Measurements from ENCODE around the gene TRIM24.
A peak's percentile ranks its signal among the peaks of the same experiment; 100 is the strongest.

The TRIM24 gene

GRCh38 chr7:138468244-138469123 lies 8.4 kb downstream of the TRIM24 start:
- H3K4me1 Mint-ChIP-seq = peaks cover 25% of the 10 kb centered on the region
- DNase-seq = no peak
- H3K27me3 Mint-ChIP-seq (ENCODE audit: low read depth, poor library complexity) = no peaks in the 10 kb centered on the region
- H3K4me3 Mint-ChIP-seq = no peak overlapping the region
- TF ChIP-seq, protein P1, sequence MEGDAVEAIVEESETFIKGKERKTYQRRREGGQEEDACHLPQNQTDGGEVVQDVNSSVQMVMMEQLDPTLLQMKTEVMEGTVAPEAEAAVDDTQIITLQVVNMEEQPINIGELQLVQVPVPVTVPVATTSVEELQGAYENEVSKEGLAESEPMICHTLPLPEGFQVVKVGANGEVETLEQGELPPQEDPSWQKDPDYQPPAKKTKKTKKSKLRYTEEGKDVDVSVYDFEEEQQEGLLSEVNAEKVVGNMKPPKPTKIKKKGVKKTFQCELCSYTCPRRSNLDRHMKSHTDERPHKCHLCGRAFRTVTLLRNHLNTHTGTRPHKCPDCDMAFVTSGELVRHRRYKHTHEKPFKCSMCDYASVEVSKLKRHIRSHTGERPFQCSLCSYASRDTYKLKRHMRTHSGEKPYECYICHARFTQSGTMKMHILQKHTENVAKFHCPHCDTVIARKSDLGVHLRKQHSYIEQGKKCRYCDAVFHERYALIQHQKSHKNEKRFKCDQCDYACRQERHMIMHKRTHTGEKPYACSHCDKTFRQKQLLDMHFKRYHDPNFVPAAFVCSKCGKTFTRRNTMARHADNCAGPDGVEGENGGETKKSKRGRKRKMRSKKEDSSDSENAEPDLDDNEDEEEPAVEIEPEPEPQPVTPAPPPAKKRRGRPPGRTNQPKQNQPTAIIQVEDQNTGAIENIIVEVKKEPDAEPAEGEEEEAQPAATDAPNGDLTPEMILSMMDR (IDR thresholded peaks at IDR 0.05) = no peak
- H3K9me3 Mint-ChIP-seq = peaks cover 69% of the 10 kb centered on the region
- H3K36me3 Mint-ChIP-seq (ENCODE audit: low read depth) = peaks cover 79% of the 10 kb centered on the region
- no peak overlapping the region for H3K27ac Mint-ChIP-seq

- Mint-ChIP-seq H3K36me3 (ENCODE audit: low read depth) (peaks cover 76% of the 10 kb centered on the region), H3K4me3 (no peak overlapping the region), H3K27me3 (ENCODE audit: low read depth, poor library complexity) (no peaks in the 10 kb centered on the region), H3K4me1 (peaks cover 17% of the 10 kb centered on the region), H3K27ac (no peak overlapping the region), H3K9me3 (peaks cover 60% of the 10 kb centered on the region)
- TF ChIP-seq, protein P1 (IDR thresholded peaks at IDR 0.05) = no peak
- no peak for DNase-seq
Measured at GRCh38 chr7:138470391-138471157, 10.5 kb downstream of the TRIM24 start.

DNA sequence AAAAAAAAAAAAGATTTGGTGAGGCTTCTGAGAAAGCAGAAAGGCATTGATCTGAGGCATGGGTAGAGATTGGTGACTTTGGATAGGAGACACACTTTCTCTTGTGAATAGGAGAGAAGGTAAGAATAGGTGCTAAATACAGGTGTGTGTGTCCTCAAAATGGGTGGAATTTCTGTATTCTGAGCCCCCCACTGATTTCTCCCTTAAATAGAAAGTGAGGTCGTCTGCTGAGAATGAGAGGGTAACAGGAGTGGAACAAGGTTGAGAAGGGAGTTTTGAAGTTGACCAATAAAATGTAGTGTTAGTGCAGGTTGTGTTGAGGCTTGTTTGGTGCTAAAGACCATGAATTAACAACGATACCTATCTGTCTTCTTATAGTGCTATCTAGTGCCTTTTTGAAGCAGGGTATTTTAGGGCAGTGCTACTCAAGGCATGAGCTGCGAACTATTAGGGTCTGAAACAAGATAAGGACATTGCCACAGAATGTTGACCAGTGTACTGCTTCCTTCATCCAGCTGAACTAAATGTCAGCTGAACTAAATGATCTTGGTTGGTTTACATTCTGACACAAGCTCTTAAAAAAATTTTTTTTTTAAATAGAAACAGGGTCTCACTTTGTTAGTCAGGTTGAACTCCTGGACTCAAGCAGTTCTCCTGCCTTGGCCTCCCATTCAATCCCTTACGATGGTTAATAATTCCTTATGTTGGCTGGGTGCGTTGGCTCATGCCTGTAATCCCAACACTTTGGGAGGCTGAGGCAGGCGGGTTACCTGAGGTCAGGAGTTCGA lies 12.4 kb downstream of the TRIM24 start:
- TF ChIP-seq, protein P1 (IDR thresholded peaks at IDR 0.05) = no peak
- Mint-ChIP-seq H3K36me3 (ENCODE audit: low read depth) (peaks cover 57% of the 10 kb centered on the region), H3K9me3 (peaks cover 45% of the 10 kb centered on the region), H3K4me3 (no peak overlapping the region), H3K4me1 (peaks cover 12% of the 10 kb centered on the region), H3K27me3 (ENCODE audit: low read depth, poor library complexity) (no peaks in the 10 kb centered on the region), H3K27ac (no peak overlapping the region)
- no peak for DNase-seq

DNA sequence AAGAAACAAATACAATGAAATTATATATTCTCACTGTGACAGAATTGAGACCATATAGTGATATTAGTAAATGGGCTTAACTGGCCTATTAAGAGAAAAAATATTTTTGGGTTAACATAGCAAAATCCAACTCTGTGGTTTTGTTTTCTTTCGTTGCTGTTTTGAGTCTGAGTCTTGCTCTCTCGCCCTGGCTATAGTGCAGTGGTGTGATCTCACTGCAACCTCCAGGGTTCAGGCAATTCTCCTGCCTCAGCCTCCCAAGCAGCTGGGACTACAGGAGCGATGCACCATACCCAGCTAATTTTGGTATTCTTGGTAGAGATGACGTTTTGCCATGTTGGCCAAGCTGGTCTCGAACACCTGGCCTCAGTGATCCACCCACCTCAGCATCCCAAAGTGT lies 15.3 kb downstream of the TRIM24 start:
- Mint-ChIP-seq H3K27ac (no peak overlapping the region), H3K9me3 (peaks cover 25% of the 10 kb centered on the region), H3K36me3 (ENCODE audit: low read depth) (peaks cover 41% of the 10 kb centered on the region), H3K4me3 (no peak overlapping the region), H3K4me1 (peaks cover 8% of the 10 kb centered on the region), H3K27me3 (ENCODE audit: low read depth, poor library complexity) (no peaks in the 10 kb centered on the region)
- TF ChIP-seq, protein P1 (IDR thresholded peaks at IDR 0.05) = no peak
- no peak for DNase-seq

DNA sequence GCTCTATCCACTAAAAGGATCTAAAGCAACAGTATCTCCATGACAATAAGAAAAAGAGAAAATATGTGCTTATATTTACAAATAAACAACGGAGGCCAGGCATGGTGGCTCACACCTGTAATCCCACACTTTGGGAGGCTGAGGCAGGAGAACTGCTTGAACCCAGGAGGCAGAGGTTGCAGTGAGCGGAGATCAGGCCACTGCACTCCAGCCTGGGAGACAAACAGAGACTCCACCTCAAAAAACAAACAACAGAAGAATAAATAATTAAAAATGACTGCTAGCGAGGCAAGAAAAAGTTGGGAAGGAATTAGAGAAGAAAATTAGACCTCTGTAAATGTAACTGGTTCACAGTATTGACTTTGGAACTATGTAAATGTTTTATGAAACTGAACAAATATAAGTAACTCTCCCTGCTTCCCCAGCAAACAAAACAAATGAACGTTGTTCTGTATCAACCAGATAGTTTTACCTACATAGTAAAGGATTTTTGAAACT lies 17.1 kb downstream of the TRIM24 start:
- H3K4me3 Mint-ChIP-seq = no peak overlapping the region
- H3K4me1 Mint-ChIP-seq = peaks cover 3% of the 10 kb centered on the region
- H3K27ac Mint-ChIP-seq = peak overlapping the region; percentile 60
- no peaks in the 10 kb centered on the region for H3K27me3 Mint-ChIP-seq (ENCODE audit: low read depth, poor library complexity)
- H3K9me3 Mint-ChIP-seq = peaks cover 23% of the 10 kb centered on the region
- H3K36me3 Mint-ChIP-seq (ENCODE audit: low read depth) = peaks cover 44% of the 10 kb centered on the region
- DNase-seq = no peak
- TF ChIP-seq, protein P1 (IDR thresholded peaks at IDR 0.05) = no peak
